B cell (primary cell): ENCODE measurements around the gene FCRL2. TPM values are rescaled to one million over a fixed set of nuclear protein-coding genes. Genes with fewer than 3 reads are reported as not detected.

ENCODE experiments used
- ATAC-seq: fragments of 200-7000 bp; cut with Tn5 transposase; one replicate; pipeline ENCODE4 v1.10.0; 2021; ENCODE audit warnings: low read depth, mild to moderate bottlenecking, moderate number of reproducible peaks, moderate library complexity
- CTCF ChIA-PET: fragments of 350-600 bp; sonication (Branson Sonifier 250); formaldehyde crosslinking; loops from one replicate; lab custom pipeline; 2021; ENCODE audit warnings: antibody characterized with exemption, inconsistent platforms; lab: Charles Lee
- POLR2A ChIA-PET: fragments of 350-600 bp; sonication (Branson Sonifier 250); formaldehyde crosslinking; loops from one replicate; lab custom pipeline; 2021; ENCODE audit warnings: antibody characterized with exemption; lab: Charles Lee
- DNase-seq: peaks from one replicate; pipeline ENCODE4 v3.0.0; 2013
- H2AFZ ChIP-seq: 2 replicates; pipeline ENCODE4 v1.6.1; 2012; ENCODE audit warnings: mild to moderate bottlenecking, low read depth, low read length; ENCODE audit not compliant: insufficient read depth, poor library complexity, severe bottlenecking
- H3K27ac ChIP-seq, 2 donors: 1 replicate in 1 of 2; 2 replicates in 1 of 2; pipeline ENCODE4 v1.5.1; 2012 to 2013; ENCODE audit warnings: low read length in 2 of 2, mild to moderate bottlenecking in 2 of 2, moderate library complexity in 1 of 2
- H3K27me3 ChIP-seq, 4 experiments: fragments of 200-600 bp in 1 of 4; sonication (generic) in 1 of 4; replicated peaks in 1 of 4; 1 replicate in 2 of 4; 2 replicates in 2 of 4; pipeline versions ENCODE4 v1.6.1 to v1.7.0; 2013 to 2016; ENCODE audit warnings: low read length in 3 of 4, mild to moderate bottlenecking in 2 of 4, mixed read lengths in 1 of 4, moderate library complexity in 1 of 4; ENCODE audit not compliant: insufficient read depth in 4 of 4, control insufficient read depth in 3 of 4; ENCODE audit errors: control extremely low read depth in 1 of 4
- H3K36me3 ChIP-seq, 2 experiments: replicated peaks in 1 of 2; 1 replicate in 1 of 2; 2 replicates in 1 of 2; pipeline versions ENCODE4 v1.6.1 to v1.7.1; 2013; ENCODE audit warnings: low read length in 1 of 2; ENCODE audit not compliant: insufficient read depth in 2 of 2, control insufficient read depth in 1 of 2; ENCODE audit errors: control extremely low read depth in 1 of 2, extremely low read depth in 1 of 2
- H3K4me1 ChIP-seq, 2 donors: fragments of 200-600 bp in 1 of 2; sonication (generic) in 1 of 2; 1 replicate in 1 of 2; 2 replicates in 1 of 2; pipeline versions ENCODE4 v1.5.1 to v1.6.1; 2013 to 2017; ENCODE audit warnings: low read length in 2 of 2; ENCODE audit not compliant: control insufficient read depth in 2 of 2, insufficient read depth in 2 of 2
- H3K4me2 ChIP-seq: replicated peaks from 2 replicates; pipeline ENCODE3; 2012; ENCODE audit warnings: mild to moderate bottlenecking, low read depth, low read length; ENCODE audit not compliant: poor library complexity, severe bottlenecking
- H3K4me3 ChIP-seq, 5 experiments: fragments of 200-600 bp in 1 of 5; sonication (generic) in 1 of 5; 1 replicate in 3 of 5; 2 replicates in 2 of 5; pipeline versions ENCODE4 v1.5.1 to v1.7.0; 2011 to 2016; ENCODE audit warnings: low read length in 4 of 5, mild to moderate bottlenecking in 4 of 5, low read depth in 2 of 5, control low read depth in 1 of 5, moderate library complexity in 1 of 5; ENCODE audit not compliant: insufficient read depth in 1 of 5; ENCODE audit errors: control extremely low read depth in 1 of 5, extremely low read depth in 1 of 5
- H3K79me2 ChIP-seq: fragments of 200-600 bp; sonication (generic); one replicate; pipeline ENCODE4 v1.6.0; 2016; ENCODE audit warnings: low read length; ENCODE audit not compliant: control insufficient read depth, insufficient read depth
- H3K9ac ChIP-seq: fragments of 200-600 bp; sonication (generic); 2 replicates; pipeline ENCODE4 v1.6.1; 2017; ENCODE audit warnings: mild to moderate bottlenecking, low read length, moderate library complexity
- H3K9me3 ChIP-seq, 3 donors: one replicate each; pipeline versions ENCODE4 v1.6.1 to v1.7.1; 2013; ENCODE audit warnings: low read length in 2 of 3; ENCODE audit not compliant: control insufficient read depth in 2 of 3, insufficient read depth in 1 of 3; ENCODE audit errors: control extremely low read depth in 1 of 3
- H4K20me1 ChIP-seq: 2 replicates; pipeline ENCODE4 v1.6.0; 2012; ENCODE audit warnings: mild to moderate bottlenecking, low read length; ENCODE audit not compliant: insufficient read depth, control insufficient read depth, poor library complexity, severe bottlenecking
- H3K27ac Mint-ChIP-seq: one replicate; pipeline ENCODE4 v1.8.0; 2021; ENCODE audit warnings: mixed read lengths
- H3K27me3 Mint-ChIP-seq: one replicate; pipeline ENCODE4 v1.8.0; 2021; ENCODE audit warnings: mixed read lengths
- H3K4me1 Mint-ChIP-seq: one replicate; pipeline ENCODE4 v1.8.0; 2021; ENCODE audit warnings: mixed read lengths
- H3K4me3 Mint-ChIP-seq: one replicate; pipeline ENCODE4 v1.8.0; 2021; ENCODE audit warnings: mixed read lengths
- H3K9me3 Mint-ChIP-seq: one replicate; pipeline ENCODE4 v1.8.0; 2022; ENCODE audit warnings: mixed read lengths; ENCODE audit not compliant: insufficient read depth
- EZH2 ChIP-seq: IDR thresholded peaks from 2 replicates; pipeline ENCODE4 v1.6.1; 2012; ENCODE audit warnings: borderline replicate concordance, low read depth, mild to moderate bottlenecking, moderate library complexity, low read length; ENCODE audit not compliant: insufficient read depth, poor library complexity, severe bottlenecking
- WGBS: methylation state at CpG from one replicate; pipeline ENCODE4 v1.1.5; 2013; ENCODE audit warnings: missing lambda C conversion rate; ENCODE audit not compliant: insufficient coverage; 5-methylcytosine and 5-hydroxymethylcytosine counted together
- intact Hi-C: fragments of 100-400 bp; cut with micrococcal nuclease; formaldehyde crosslinking; loops from one replicate; pipeline ENCODE4 v1.10.0; 2022
- polyA plus RNA-seq: library from polyadenylated mRNA; depleted of rRNA; stranded (reverse); fragments of >200 nt; gene quantifications from 2 replicates; pipeline ENCODE4 v1.2.3, GENCODE V29; 2012
- total RNA-seq, 2 donors: library from RNA; stranded (reverse); fragments of 120-200 nt in 1 of 2; gene quantifications; 1 replicate in 1 of 2; 2 replicates in 1 of 2; pipeline versions ENCODE4 v1.2.3 to v1.2.4, GENCODE V29; 2013 to 2022
- TF ChIP-seq, protein P1 (sequence below): fragments of 200-600 bp; IDR thresholded peaks from one replicate; pipeline ENCODE4 v1.8.0; 2022; ENCODE audit warnings: antibody characterized with exemption, mild to moderate bottlenecking

The FCRL2 gene
- total and polyA plus RNA-seq, 2 donors (not counting 1 experiment from before 2014, with no cell fraction given) = 78.3 to 184 TPM

DNA sequence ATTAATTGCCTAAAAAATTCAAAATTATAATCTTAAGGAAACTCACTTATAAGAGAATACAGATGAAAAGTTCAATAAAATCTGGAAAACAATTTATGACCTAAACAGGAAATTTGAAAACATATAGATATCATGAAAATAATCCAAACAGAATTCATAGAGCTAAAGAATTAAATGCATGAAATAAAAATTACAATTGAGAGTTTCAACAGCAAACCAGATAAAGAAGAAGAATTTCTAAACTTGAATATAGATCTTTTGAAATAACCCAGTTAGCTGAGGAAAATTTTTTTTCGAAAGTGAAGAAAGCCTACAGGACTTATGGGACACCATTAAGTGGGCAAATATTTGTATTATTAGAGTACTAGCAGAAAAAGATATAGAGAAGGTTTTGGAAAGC is 36.3 kb upstream of the FCRL2 start:
- CTCF ChIA-PET = interaction anchor here (0.8 to 2.1 kb wide), 4 partner anchors 39 to 233 kb away, joined by 3 to 7 read pairs (median 4); no protein-coding TSS in a partner anchor
- POLR2A ChIA-PET = interaction anchor here (1.5 kb wide), 1 partner anchor 9 kb away, joined by 3 read pairs; no protein-coding TSS in a partner anchor
- ATAC-seq (no peak), DNase-seq (no peak)
- H3K27ac ChIP-seq = peak overlapping the region in 1 of 2 donors; percentile 83
- intact Hi-C loops = no loop called here
- TF ChIP-seq, protein P1, sequence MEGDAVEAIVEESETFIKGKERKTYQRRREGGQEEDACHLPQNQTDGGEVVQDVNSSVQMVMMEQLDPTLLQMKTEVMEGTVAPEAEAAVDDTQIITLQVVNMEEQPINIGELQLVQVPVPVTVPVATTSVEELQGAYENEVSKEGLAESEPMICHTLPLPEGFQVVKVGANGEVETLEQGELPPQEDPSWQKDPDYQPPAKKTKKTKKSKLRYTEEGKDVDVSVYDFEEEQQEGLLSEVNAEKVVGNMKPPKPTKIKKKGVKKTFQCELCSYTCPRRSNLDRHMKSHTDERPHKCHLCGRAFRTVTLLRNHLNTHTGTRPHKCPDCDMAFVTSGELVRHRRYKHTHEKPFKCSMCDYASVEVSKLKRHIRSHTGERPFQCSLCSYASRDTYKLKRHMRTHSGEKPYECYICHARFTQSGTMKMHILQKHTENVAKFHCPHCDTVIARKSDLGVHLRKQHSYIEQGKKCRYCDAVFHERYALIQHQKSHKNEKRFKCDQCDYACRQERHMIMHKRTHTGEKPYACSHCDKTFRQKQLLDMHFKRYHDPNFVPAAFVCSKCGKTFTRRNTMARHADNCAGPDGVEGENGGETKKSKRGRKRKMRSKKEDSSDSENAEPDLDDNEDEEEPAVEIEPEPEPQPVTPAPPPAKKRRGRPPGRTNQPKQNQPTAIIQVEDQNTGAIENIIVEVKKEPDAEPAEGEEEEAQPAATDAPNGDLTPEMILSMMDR = no peak
- TF ChIP-seq EZH2 = no peak
- peaks cover 0 to 65% of the 10 kb centered on the region in 2 experiments for H3K36me3 ChIP-seq
- H3K4me2 ChIP-seq = peak overlapping the region; percentile 77
- peaks cover 78% of the 10 kb centered on the region for H3K4me1 Mint-ChIP-seq
- peaks cover 21% of the 10 kb centered on the region for H4K20me1 ChIP-seq
- no peaks in the 10 kb centered on the region for H3K27me3 Mint-ChIP-seq
- H3K27me3 ChIP-seq = no peaks in the 10 kb centered on the region
- H3K79me2 ChIP-seq = peaks cover 100% of the 10 kb centered on the region
- no peak overlapping the region for H2AFZ ChIP-seq
- H3K9ac ChIP-seq = peak overlapping the region; percentile 87
- peak overlapping the region in 1 of 5 experiments; percentile 94 for H3K4me3 ChIP-seq
- peak overlapping the region; percentile 61 for H3K4me3 Mint-ChIP-seq
- peaks cover 0 to 2% (median 0%) of the 10 kb centered on the region in 3 donors for H3K9me3 ChIP-seq
- H3K27ac Mint-ChIP-seq = no peak overlapping the region
- WGBS = no CpG with 5 or more reads among the region's 1 CpG
- peaks cover 56 to 60% of the 10 kb centered on the region in 2 donors for H3K4me1 ChIP-seq
- peaks cover 3% of the 10 kb centered on the region for H3K9me3 Mint-ChIP-seq
